ENCODE results near the gene TCF7L2.

GRCh38 chr10:113023017-113023416 is 73.0 kb downstream of the TCF7L2 start:
- TF ChIP-seq GATA2 (IDR thresholded peaks at IDR 0.05; ENCODE audit: low read depth, low read length) (no peak), GATA3 (IDR thresholded peaks at IDR 0.05; ENCODE audit: low read depth, low read length) (no peak)

All from SH-SY5Y (cell line).